Adrenal gland (tissue), 12 donors: Measurements from ENCODE around the gene ARHGAP26. TPM values are rescaled to one million over a fixed set of nuclear protein-coding genes. Genes with fewer than 3 reads are reported as not detected.

ENCODE experiments used
- DNase-seq, 7 donors: peaks; one replicate each; pipeline ENCODE4 v3.0.0-alpha.2; 2019 to 2020
- H3K27ac ChIP-seq, 5 donors: fragments of 200-600 bp; sonication (generic) in 4 of 5; 1 replicate in 3 of 5; 2 replicates in 2 of 5; pipeline versions ENCODE4 v1.5.1 to v1.8.0; 2016 to 2020; ENCODE audit warnings: mild to moderate bottlenecking in 1 of 5
- H3K27me3 ChIP-seq: fragments of 200-600 bp; 2 replicates; pipeline ENCODE4 v1.8.0; 2021
- H3K36me3 ChIP-seq, 2 donors: fragments of 200-600 bp; replicated peaks in 1 of 2; 1 replicate in 1 of 2; 2 replicates in 1 of 2; pipeline versions ENCODE4 v1.5.1 to v1.8.0; 2018 to 2022
- H3K4me1 ChIP-seq, 2 donors: fragments of 200-600 bp; replicated peaks in 1 of 2; 1 replicate in 1 of 2; 2 replicates in 1 of 2; pipeline versions ENCODE4 v1.5.1 to v1.8.0; 2018 to 2021
- H3K4me3 ChIP-seq, 4 donors: fragments of 200-600 bp; sonication (generic) in 3 of 4; one replicate each; pipeline ENCODE4 v1.5.1; 2016 to 2018
- H3K9me3 ChIP-seq, 3 donors: fragments of 200-600 bp; sonication (generic) in 1 of 3; replicated peaks in 1 of 3; 1 replicate in 2 of 3; 2 replicates in 1 of 3; pipeline versions ENCODE4 v1.5.1 to v1.8.0; 2016 to 2021
- CTCF ChIP-seq, 6 experiments: fragments of 450-650 bp in 4 of 6; fragments of 200-600 bp in 2 of 6; sonication (generic) in 1 of 6; IDR thresholded peaks; 1 replicate in 5 of 6; 2 replicates in 1 of 6; pipeline versions ENCODE4 v1.5.1 to v1.8.0; 2016 to 2021; ENCODE audit warnings: antibody characterized with exemption in 6 of 6, mild to moderate bottlenecking in 2 of 6, moderate library complexity in 1 of 6
- POLR2A ChIP-seq, 2 donors: fragments of 450-650 bp; IDR thresholded peaks; one replicate each; pipeline ENCODE4 v1.6.1; 2017; ENCODE audit warnings: antibody characterized with exemption in 2 of 2, mild to moderate bottlenecking in 2 of 2, moderate library complexity in 1 of 2
- WGBS, 4 donors: extraction: QIAGEN DNeasy Blood & Tissue Kit in 2 of 4; methylation state at CpG; one replicate each; pipeline versions ENCODE4 v1.1.5 to v1.1.7; 2013 to 2017; 5-methylcytosine and 5-hydroxymethylcytosine counted together
- intact Hi-C, 2 donors: fragments of 100-400 bp; cut with DNase I; formaldehyde crosslinking; loops; one replicate each; pipeline versions ENCODE4 v1.14.1 to v1.15.0; 2022 to 2023
- polyA plus RNA-seq, 3 donors: library from polyadenylated mRNA; stranded (reverse); fragments of 200-250 nt in 2 of 3; fragments of 350-450 nt in 1 of 3; fragmentation: Illumina TruSeq in 1 of 3; extraction: RNeasy Lipid Tissue Mini Kit (QIAGEN cat#74804) in 1 of 3; gene quantifications; one replicate each; pipeline ENCODE4 v1.2.3, GENCODE V29; 2013 to 2014
- total RNA-seq, 9 donors: library from RNA; depleted of rRNA in 4 of 9; stranded (reverse); fragments of >200 nt in 4 of 9; fragments of 120-200 nt in 1 of 9; fragmentation: NEBNext Ultra II Directional in 1 of 9; extraction: Animal tissue kit (Norgen Biotek cat#: 25700) in 1 of 9; gene quantifications; one replicate each; pipeline versions ENCODE4 v1.1.0 to v1.2.4, GENCODE V29; 2013 to 2023
- donor health status: healthy with polysubstance abuse.
- donor health status: Bipolar disorder and iron deficiency.
- donor health status: DM: yes; HTN: yes; CAD: no.
- donor health status: DM: no; HTN: no; CAD: no.
- donor health status: DM: no; HTN: no; CAD: no.
- donor health status: DM: yes; HTN: yes; CAD: no.

The ARHGAP26 gene
- total and polyA plus RNA-seq, 12 donors = 3.0 to 21.7 (median 10.8) TPM

GRCh38 chr5:143040622-143041021, 270.4 kb downstream of the ARHGAP26 start:
- DNase-seq = no peak
- Histone ChIP-seq H3K4me3 (no peak overlapping the region), H3K27me3 (no peaks in the 10 kb centered on the region), H3K27ac (no peak overlapping the region), H3K9me3 (no peaks in the 10 kb centered on the region), H3K4me1 (peaks cover 0 to 3% of the 10 kb centered on the region in 2 donors), H3K36me3 (no peaks in the 10 kb centered on the region)
- 83 to 91% (median 88%) methylated on average over 2 of the region's 2 CpGs for WGBS, 4 donors
- intact Hi-C loops = no loop called here
- no peak for TF ChIP-seq POLR2A (IDR thresholded peaks at IDR 0.05)
- TF ChIP-seq CTCF (IDR thresholded peaks at IDR 0.05) = no peak

- no peak for TF ChIP-seq POLR2A (IDR thresholded peaks at IDR 0.05)
- TF ChIP-seq CTCF (IDR thresholded peaks at IDR 0.05) = no peak
- Histone ChIP-seq H3K4me1 (peaks cover 0 to 3% of the 10 kb centered on the region in 2 donors), H3K36me3 (no peaks in the 10 kb centered on the region), H3K27ac (no peak overlapping the region), H3K4me3 (no peak overlapping the region), H3K27me3 (no peaks in the 10 kb centered on the region), H3K9me3 (no peaks in the 10 kb centered on the region)
- 86 to 96% (median 91%) methylated on average over 7 of the region's 7 CpGs for WGBS, 4 donors
- intact Hi-C loops = no loop called here
- no peak for DNase-seq
Measured at GRCh38 chr5:143041461-143041860, 271.3 kb downstream of the ARHGAP26 start.

GRCh38 chr5:143041972-143042770, 272.0 kb downstream of the ARHGAP26 start:
- peaks cover 0 to 3% of the 10 kb centered on the region in 2 donors for H3K4me1 ChIP-seq
- no peak overlapping the region for H3K27ac ChIP-seq
- no peaks in the 10 kb centered on the region for H3K9me3 ChIP-seq
- DNase-seq = no peak
- intact Hi-C loops = no loop called here
- no peaks in the 10 kb centered on the region for H3K27me3 ChIP-seq
- 78 to 86% (median 81%) methylated on average over 6 of the region's 6 CpGs for WGBS, 4 donors
- no peak for TF ChIP-seq CTCF (IDR thresholded peaks at IDR 0.05)
- no peak for TF ChIP-seq POLR2A (IDR thresholded peaks at IDR 0.05)
- H3K36me3 ChIP-seq = no peaks in the 10 kb centered on the region
- no peak overlapping the region for H3K4me3 ChIP-seq

GRCh38 chr5:143044265-143044664, 274.1 kb downstream of the ARHGAP26 start:
- Histone ChIP-seq H3K27ac (no peak overlapping the region), H3K27me3 (no peaks in the 10 kb centered on the region), H3K4me1 (peaks cover 0 to 3% of the 10 kb centered on the region in 2 donors), H3K4me3 (no peak overlapping the region), H3K36me3 (no peaks in the 10 kb centered on the region), H3K9me3 (no peaks in the 10 kb centered on the region)
- TF ChIP-seq POLR2A (IDR thresholded peaks at IDR 0.05) (no peak), CTCF (IDR thresholded peaks at IDR 0.05) (no peak)
- DNase-seq = peak in 3 of 7 donors; percentile 17 to 21 (median 19)
- intact Hi-C loops = no loop called here
- WGBS, 4 donors = 76 to 89% (median 81%) methylated on average over 4 of the region's 4 CpGs
